Upper lobe of left lung (tissue), 6 donors: ENCODE measurements around the gene EMILIN1. TPM values are rescaled to one million over a fixed set of nuclear protein-coding genes. Genes with fewer than 3 reads are reported as not detected.
A peak's percentile ranks its signal among the peaks of the same experiment; 100 is the strongest.

ENCODE experiments used
- ATAC-seq, 2 donors: fragments of 200-7000 bp; cut with Tn5 transposase; one replicate each; pipeline ENCODE4 v1.9.1; 2022; ENCODE audit warnings: mild to moderate bottlenecking in 2 of 2, moderate library complexity in 2 of 2; ENCODE audit not compliant: low FRiP score in 2 of 2
- DNase-seq, 2 donors: peaks; one replicate each; pipeline ENCODE4 v3.0.0-alpha.2; 2019 to 2020
- H3K27ac ChIP-seq, 4 donors: fragments of 200-600 bp; sonication (generic); one replicate each; pipeline ENCODE4 v1.5.1; 2016 to 2019
- H3K27me3 ChIP-seq, 4 donors: fragments of 200-600 bp; sonication (generic); one replicate each; pipeline ENCODE4 v1.5.1; 2017 to 2019
- H3K36me3 ChIP-seq, 4 donors: fragments of 200-600 bp; sonication (generic); one replicate each; pipeline ENCODE4 v1.5.1; 2016 to 2019
- H3K4me1 ChIP-seq, 4 donors: fragments of 200-600 bp; sonication (generic); one replicate each; pipeline ENCODE4 v1.5.1; 2018 to 2019
- H3K4me3 ChIP-seq, 4 donors: fragments of 200-600 bp; sonication (generic); one replicate each; pipeline ENCODE4 v1.5.1; 2017 to 2019; ENCODE audit warnings: mild to moderate bottlenecking in 2 of 4, moderate library complexity in 1 of 4
- H3K9me3 ChIP-seq, 4 donors: fragments of 200-600 bp; sonication (generic); one replicate each; pipeline ENCODE4 v1.5.1; 2018 to 2019
- EP300 ChIP-seq, 4 donors: sonication (generic); formaldehyde crosslinking; IDR thresholded peaks; one replicate each; pipeline ENCODE4 v1.5.1; 2017; ENCODE audit warnings: antibody characterized with exemption in 4 of 4, control low read depth in 2 of 4
- POLR2A ChIP-seq, 4 donors: fragments of 450-650 bp; IDR thresholded peaks; one replicate each; pipeline ENCODE4 v1.5.1; 2016 to 2017; ENCODE audit warnings: antibody characterized with exemption in 4 of 4, mild to moderate bottlenecking in 2 of 4
- POLR2AphosphoS5 ChIP-seq, 2 donors: sonication (generic); formaldehyde crosslinking; IDR thresholded peaks; one replicate each; pipeline ENCODE4 v1.5.1; 2017; ENCODE audit warnings: antibody characterized with exemption in 2 of 2
- WGBS, 2 donors: methylation state at CpG; one replicate each; pipeline ENCODE4 v1.1.5; 2017 to 2018; 5-methylcytosine and 5-hydroxymethylcytosine counted together
- total RNA-seq, 6 donors: library from RNA; depleted of rRNA in 4 of 6; stranded (reverse); fragments of >200 nt in 4 of 6; gene quantifications; one replicate each; pipeline versions ENCODE4 v1.1.0 to v1.2.1, GENCODE V29; 2016 to 2021
- TF ChIP-seq, protein P1 (sequence below), 6 experiments: fragments of 450-650 bp in 4 of 6; fragments of 200-600 bp in 2 of 6; sonication (generic) in 2 of 6; IDR thresholded peaks; one replicate each; pipeline ENCODE4 v1.5.1; 2016 to 2019; ENCODE audit warnings: antibody characterized with exemption in 6 of 6
- donor health status: DM: no; HTN: no; CAD: no; lungs with moderate emphysema.
- donor health status: DM: no; HTN: yes; CAD: no; lungs with severe emphysema.

EMILIN1 gene
- total RNA-seq, 6 donors from 2014 or later, result 20.7 to 158 (median 49.0) TPM

DNA sequence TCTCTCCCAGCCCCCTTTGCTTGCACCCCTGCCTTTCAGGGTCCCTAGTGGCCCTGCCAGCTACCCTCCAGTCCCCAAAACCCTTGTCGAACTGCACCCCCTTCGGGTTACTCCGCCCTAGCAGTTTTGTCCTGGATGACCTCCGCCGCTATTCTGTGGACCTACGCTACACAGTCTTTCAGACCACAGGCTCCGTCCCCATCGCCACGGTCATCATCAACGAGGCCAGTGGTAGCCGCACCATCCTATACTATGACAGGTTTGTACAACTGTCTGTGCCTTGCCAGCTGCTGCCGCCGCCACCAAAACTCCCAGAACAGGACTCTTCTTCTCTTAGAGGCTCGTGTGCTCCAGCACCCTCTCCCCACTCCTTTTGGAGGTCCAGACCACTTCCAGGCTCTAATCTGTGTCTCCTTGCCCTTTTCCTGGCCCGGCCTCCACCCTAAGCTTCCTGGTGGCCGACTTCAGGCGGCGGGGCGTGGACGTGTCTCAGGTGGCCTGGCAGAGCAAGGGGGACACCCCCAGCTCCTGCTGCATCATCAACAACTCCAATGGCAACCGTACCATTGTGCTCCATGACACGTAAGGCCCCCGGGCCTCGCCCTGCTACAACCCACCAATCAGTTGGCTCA, 16.1 kb downstream of the EMILIN1 start:
- H3K27ac ChIP-seq, result no peak overlapping the region
- TF ChIP-seq, protein P1, sequence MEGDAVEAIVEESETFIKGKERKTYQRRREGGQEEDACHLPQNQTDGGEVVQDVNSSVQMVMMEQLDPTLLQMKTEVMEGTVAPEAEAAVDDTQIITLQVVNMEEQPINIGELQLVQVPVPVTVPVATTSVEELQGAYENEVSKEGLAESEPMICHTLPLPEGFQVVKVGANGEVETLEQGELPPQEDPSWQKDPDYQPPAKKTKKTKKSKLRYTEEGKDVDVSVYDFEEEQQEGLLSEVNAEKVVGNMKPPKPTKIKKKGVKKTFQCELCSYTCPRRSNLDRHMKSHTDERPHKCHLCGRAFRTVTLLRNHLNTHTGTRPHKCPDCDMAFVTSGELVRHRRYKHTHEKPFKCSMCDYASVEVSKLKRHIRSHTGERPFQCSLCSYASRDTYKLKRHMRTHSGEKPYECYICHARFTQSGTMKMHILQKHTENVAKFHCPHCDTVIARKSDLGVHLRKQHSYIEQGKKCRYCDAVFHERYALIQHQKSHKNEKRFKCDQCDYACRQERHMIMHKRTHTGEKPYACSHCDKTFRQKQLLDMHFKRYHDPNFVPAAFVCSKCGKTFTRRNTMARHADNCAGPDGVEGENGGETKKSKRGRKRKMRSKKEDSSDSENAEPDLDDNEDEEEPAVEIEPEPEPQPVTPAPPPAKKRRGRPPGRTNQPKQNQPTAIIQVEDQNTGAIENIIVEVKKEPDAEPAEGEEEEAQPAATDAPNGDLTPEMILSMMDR (IDR thresholded peaks at IDR 0.05), result no peak
- no peak for TF ChIP-seq EP300 (IDR thresholded peaks at IDR 0.05)
- TF ChIP-seq POLR2A (IDR thresholded peaks at IDR 0.05), result no peak
- no peak for TF ChIP-seq POLR2AphosphoS5 (IDR thresholded peaks at IDR 0.05)
- H3K27me3 ChIP-seq, result no peaks in the 10 kb centered on the region
- 92 to 94% methylated on average over 24 of the region's 24 CpGs for WGBS, 2 donors
- ATAC-seq, result no peak
- DNase-seq, result peak in 1 of 2 donors; percentile 40
- H3K9me3 ChIP-seq, result no peaks in the 10 kb centered on the region
- H3K4me3 ChIP-seq, result no peak overlapping the region
- no peaks in the 10 kb centered on the region for H3K36me3 ChIP-seq
- H3K4me1 ChIP-seq, result peaks cover 7 to 15% (median 10%) of the 10 kb centered on the region in 4 donors

DNA sequence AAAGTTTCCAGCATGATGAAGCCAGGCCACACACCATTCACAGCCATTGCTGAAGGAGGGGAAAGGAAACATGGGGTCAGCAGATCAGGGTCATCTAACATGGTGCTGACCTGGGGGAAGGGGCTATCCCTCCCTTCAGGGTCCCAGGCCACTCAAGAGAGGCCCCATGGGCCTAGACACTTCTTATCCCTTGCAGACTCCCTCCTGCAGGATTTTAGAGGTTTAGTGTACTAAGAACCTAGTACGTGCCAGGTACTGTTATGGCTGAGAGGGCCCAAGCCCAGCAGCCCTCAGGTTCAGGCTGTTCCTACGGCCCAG, 17.0 kb downstream of the EMILIN1 start:
- Histone ChIP-seq H3K4me3 (no peak overlapping the region), H3K9me3 (no peaks in the 10 kb centered on the region), H3K27ac (no peak overlapping the region), H3K36me3 (no peaks in the 10 kb centered on the region), H3K4me1 (peaks cover 7 to 15% (median 10%) of the 10 kb centered on the region in 4 donors), H3K27me3 (no peaks in the 10 kb centered on the region)
- ATAC-seq (no peak), DNase-seq (no peak)
- 100% methylated on average over 1 to 2 of the region's 2 CpGs for WGBS, 2 donors
- TF ChIP-seq POLR2A (IDR thresholded peaks at IDR 0.05) (no peak), EP300 (IDR thresholded peaks at IDR 0.05) (no peak), POLR2AphosphoS5 (IDR thresholded peaks at IDR 0.05) (no peak)
- TF ChIP-seq, protein P1 (IDR thresholded peaks at IDR 0.05), result no peak

DNA sequence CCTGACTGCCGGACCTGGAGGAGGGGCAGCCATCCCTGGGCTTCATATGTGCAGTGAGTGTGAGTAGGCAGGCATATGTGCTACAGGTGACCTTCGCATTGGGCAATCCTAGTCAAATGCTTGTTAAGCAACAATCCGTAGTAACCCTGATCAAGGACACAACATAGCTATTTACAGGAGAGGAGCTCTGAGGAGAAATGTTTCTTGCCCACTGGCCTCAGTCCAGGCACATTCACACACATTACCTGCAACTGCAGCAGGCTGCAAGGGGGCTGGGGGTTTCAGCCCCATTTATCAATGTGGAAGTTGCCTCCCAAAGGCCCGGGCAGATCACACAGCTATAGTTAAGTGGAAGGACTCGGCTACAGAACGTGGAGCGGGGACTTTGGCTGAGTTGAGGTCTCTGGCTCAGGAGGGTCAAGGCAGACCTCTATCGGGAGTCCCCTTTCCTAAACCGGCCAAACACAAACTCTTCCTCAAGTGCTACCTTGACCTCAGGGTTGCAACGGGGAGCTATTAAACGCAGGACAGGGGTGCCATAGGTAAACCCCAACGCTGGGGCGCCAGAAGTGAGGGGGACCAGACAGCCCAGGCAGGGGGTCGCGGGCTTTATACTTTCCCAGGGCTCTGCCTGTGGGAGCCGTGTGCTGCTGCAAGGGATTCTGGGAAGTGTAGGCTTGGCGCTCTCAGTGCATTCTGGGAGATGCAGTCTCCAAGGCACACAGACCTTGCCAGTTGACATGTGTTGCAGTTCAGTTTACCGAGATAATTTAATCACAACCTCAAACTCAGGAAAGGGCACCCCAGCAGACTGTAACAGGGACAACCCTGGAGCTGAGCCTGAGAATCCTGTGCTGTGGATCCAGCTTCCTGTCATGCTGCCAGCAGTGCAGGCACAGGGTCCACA, 17.6 kb downstream of the EMILIN1 start:
- H3K4me3 ChIP-seq, result peak overlapping the region in 3 of 4 donors; percentile 30 to 49 (median 44)

DNA sequence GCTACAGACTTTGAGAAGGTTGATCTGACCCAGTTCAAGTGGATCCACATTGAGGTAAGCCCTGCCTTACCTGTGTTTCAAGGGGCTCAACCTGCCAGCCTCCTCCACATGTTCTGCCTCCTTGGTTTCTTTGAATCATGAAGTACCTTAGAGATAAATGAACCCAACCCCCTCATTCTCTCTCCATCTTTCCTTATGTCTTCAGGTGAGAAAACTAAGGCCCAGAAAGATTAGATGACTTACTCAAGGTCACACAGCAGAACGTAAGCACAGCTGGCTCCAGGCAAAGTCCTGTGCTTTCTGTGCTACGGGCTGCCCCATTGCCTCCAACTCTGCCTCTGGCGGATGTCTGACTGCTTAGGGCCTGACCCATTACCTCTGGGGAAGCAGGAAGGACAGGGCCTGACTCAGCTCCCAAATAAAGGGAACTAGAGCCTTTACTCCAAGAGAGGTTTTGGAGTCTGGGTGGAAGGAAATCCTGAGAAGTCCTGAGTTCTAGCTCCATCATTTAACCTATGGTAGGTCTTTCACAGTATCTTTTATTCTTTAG, 18.4 kb downstream of the EMILIN1 start:
- peak overlapping the region in 2 of 4 donors; percentile 41 to 47 for H3K27ac ChIP-seq
- WGBS, 2 donors, result 65 to 82% methylated on average over 3 of the region's 3 CpGs
- H3K27me3 ChIP-seq, result no peaks in the 10 kb centered on the region
- DNase-seq (no peak), ATAC-seq (peak in 1 of 2 donors; percentile 44)
- H3K9me3 ChIP-seq, result no peaks in the 10 kb centered on the region
- H3K4me3 ChIP-seq, result no peak overlapping the region
- H3K4me1 ChIP-seq, result peaks cover 7 to 15% (median 10%) of the 10 kb centered on the region in 4 donors
- H3K36me3 ChIP-seq, result no peaks in the 10 kb centered on the region
- TF ChIP-seq POLR2A (IDR thresholded peaks at IDR 0.05), result no peak
- TF ChIP-seq EP300 (IDR thresholded peaks at IDR 0.05), result no peak

More for the DNA sequence above, 17.6 kb downstream of the EMILIN1 start:
- Histone ChIP-seq H3K27ac (peak overlapping the region in 2 of 4 donors; percentile 41 to 47), H3K27me3 (no peaks in the 10 kb centered on the region), H3K4me1 (peaks cover 7 to 15% (median 10%) of the 10 kb centered on the region in 4 donors), H3K36me3 (no peaks in the 10 kb centered on the region), H3K9me3 (no peaks in the 10 kb centered on the region)
- 37 to 41% methylated on average over 4 to 14 of the region's 18 CpGs for WGBS, 2 donors
- peak; percentile 27 to 63 for DNase-seq
- ATAC-seq, result peak; percentile 78 to 88
- TF ChIP-seq EP300 (IDR thresholded peaks at IDR 0.05) (no peak), POLR2A (IDR thresholded peaks at IDR 0.05) (no peak), POLR2AphosphoS5 (IDR thresholded peaks at IDR 0.05) (no peak)
- TF ChIP-seq, protein P1 (IDR thresholded peaks at IDR 0.05), result no peak

DNA sequence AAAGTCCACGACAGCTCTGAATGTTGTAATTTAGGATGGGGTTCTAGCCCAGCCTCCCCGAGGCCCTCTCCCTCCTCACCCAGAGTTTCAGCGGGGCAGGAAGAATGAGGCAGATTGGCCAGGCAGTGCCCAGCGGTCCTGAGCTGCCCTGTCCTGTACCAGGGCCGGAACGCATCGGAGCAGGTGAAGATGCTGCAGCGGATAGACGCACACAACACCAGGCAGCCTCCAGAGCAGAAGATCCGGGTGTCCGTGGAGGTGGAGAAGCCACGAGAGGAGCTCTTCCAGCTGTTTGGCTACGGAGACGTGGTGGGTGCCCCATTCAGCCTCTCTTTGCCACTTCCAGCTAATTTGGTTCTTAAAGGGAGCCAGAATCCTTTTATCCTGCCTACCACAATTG, 18.9 kb downstream of the EMILIN1 start:
- no peak overlapping the region for H3K27ac ChIP-seq
- TF ChIP-seq, protein P1 (IDR thresholded peaks at IDR 0.05), result no peak
- TF ChIP-seq POLR2A (IDR thresholded peaks at IDR 0.05) (no peak), EP300 (IDR thresholded peaks at IDR 0.05) (no peak), POLR2AphosphoS5 (IDR thresholded peaks at IDR 0.05) (no peak)
- no peak overlapping the region for H3K4me3 ChIP-seq
- no peaks in the 10 kb centered on the region for H3K27me3 ChIP-seq
- peaks cover 7 to 15% (median 10%) of the 10 kb centered on the region in 4 donors for H3K4me1 ChIP-seq
- H3K36me3 ChIP-seq, result no peaks in the 10 kb centered on the region
- WGBS, 2 donors, result 89 to 91% methylated on average over 14 of the region's 14 CpGs
- ATAC-seq (no peak), DNase-seq (peak in 1 of 2 donors; percentile 28)
- H3K9me3 ChIP-seq, result no peaks in the 10 kb centered on the region
